Measurements from ENCODE around the gene ACTL6B.
"Not testable (repeated sequence)": the region's sequence is repeated elsewhere in the genome, so short reads cannot be mapped to it uniquely, and the experiment has no call there.

ACTL6B gene

GRCh38 chr7:100671353-100672327 lies 15.4 kb upstream of the ACTL6B start:
- no peak for DNase-seq (ENCODE audit: low read depth)

- DNase-seq (ENCODE audit: low read depth) = no peak
Measured at GRCh38 chr7:100670074-100670473, 13.8 kb upstream of the ACTL6B start.

GRCh38 chr7:100669106-100669505 lies 12.9 kb upstream of the ACTL6B start:
- not testable (repeated sequence) for DNase-seq (ENCODE audit: low read depth)

GRCh38 chr7:100668069-100668449 lies 11.8 kb upstream of the ACTL6B start:
- DNase-seq (ENCODE audit: low read depth) = no peak

GRCh38 chr7:100667331-100668068 lies 11.3 kb upstream of the ACTL6B start:
- peak; percentile 38 for DNase-seq (ENCODE audit: low read depth)

- DNase-seq (ENCODE audit: low read depth) = no peak
Measured at GRCh38 chr7:100665168-100665726, 9.0 kb upstream of the ACTL6B start.

- DNase-seq (ENCODE audit: low read depth) = not testable (repeated sequence)
Measured at GRCh38 chr7:100662194-100662776, 6.0 kb upstream of the ACTL6B start.

GRCh38 chr7:100654908-100655831 lies 1.1 kb downstream of the ACTL6B start:
- DNase-seq (ENCODE audit: low read depth) = no peak

- DNase-seq (ENCODE audit: low read depth) = no peak
Measured at GRCh38 chr7:100649826-100650565, 6.3 kb downstream of the ACTL6B start.

GRCh38 chr7:100642534-100642907 lies 13.7 kb downstream of the ACTL6B start:
- DNase-seq (ENCODE audit: low read depth) = no peak

GRCh38 chr7:100641860-100642533 lies 14.3 kb downstream of the ACTL6B start:
- DNase-seq (ENCODE audit: low read depth) = no peak

- no peak for DNase-seq (ENCODE audit: low read depth)
Measured at GRCh38 chr7:100641463-100641859, 14.8 kb downstream of the ACTL6B start, which contains the start of gene TFR2. TFR2 (minus strand) TSS chr7:100641552; CDS start chr7:100641509, 43 bp downstream.

GRCh38 chr7:100640517-100641440 lies 15.5 kb downstream of the ACTL6B start:
- no peak for DNase-seq (ENCODE audit: low read depth)

GRCh38 chr7:100639995-100640516 lies 16.2 kb downstream of the ACTL6B start:
- no peak for DNase-seq (ENCODE audit: low read depth)

GRCh38 chr7:100632951-100633717 lies 23.1 kb downstream of the ACTL6B start:
- peak; percentile 46 for DNase-seq (ENCODE audit: low read depth)

GRCh38 chr7:100630066-100630465 lies 26.2 kb downstream of the ACTL6B start:
- DNase-seq (ENCODE audit: low read depth) = no peak

- peak; percentile 40 for DNase-seq (ENCODE audit: low read depth)
Measured at GRCh38 chr7:100629117-100629716, 27.0 kb downstream of the ACTL6B start.

Measured in EH (cell line).